ENCODE measurements around the gene SAP30BP.

Gene SAP30BP

DNA sequence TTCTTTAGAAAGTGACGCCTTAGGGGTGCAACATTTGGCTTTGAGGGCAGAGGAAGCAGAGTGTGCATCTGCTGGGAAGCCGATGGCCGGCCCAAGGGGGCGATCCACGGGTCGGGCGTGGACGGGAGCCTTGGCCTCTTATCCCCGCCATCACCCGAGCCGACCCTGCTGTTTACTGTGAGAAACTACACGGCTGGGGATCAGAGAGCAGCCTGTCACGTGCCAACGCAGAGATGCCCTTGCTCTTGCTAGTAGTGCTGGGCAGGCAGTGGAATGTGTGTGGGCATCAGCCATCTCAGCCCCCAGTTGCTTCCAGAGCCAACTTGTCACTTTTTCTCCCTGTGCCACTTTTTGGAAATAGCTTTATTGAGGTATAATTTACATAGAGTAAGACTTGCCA is 27.4 kb downstream of the SAP30BP start:
- Histone ChIP-seq H3K27me3 (ENCODE audit: low read length) (no peaks in the 10 kb centered on the region), H3F3A (ENCODE audit: insufficient read depth) (peaks cover 4% of the 10 kb centered on the region; the same call in 1 of the 2 replicates), H3K9ac (ENCODE audit: low read length) (no peak overlapping the region), H3K36me3 (ENCODE audit: low read length) (no peaks in the 10 kb centered on the region), H2AFZ (ENCODE audit: low read depth, low read length, severe bottlenecking) (no peak overlapping the region), H3K9me3 (ENCODE audit: insufficient read depth, low read length) (no peaks in the 10 kb centered on the region), H3K79me2 (ENCODE audit: insufficient read depth, low read length) (peaks cover 10% of the 10 kb centered on the region), H4K20me1 (ENCODE audit: low read depth, low read length) (no peaks in the 10 kb centered on the region), H3K27ac (ENCODE audit: low read depth, low read length) (no peak overlapping the region), H3K9me2 (replicated peaks; ENCODE audit: insufficient read depth, low read length) (no peaks in the 10 kb centered on the region), H3K4me2 (ENCODE audit: low read depth, low read length, poor library complexity, severe bottlenecking) (no peak overlapping the region), H3K4me3 (ENCODE audit: insufficient read depth, low read length, poor library complexity, severe bottlenecking) (no peak overlapping the region)
- TF ChIP-seq, protein P1, sequence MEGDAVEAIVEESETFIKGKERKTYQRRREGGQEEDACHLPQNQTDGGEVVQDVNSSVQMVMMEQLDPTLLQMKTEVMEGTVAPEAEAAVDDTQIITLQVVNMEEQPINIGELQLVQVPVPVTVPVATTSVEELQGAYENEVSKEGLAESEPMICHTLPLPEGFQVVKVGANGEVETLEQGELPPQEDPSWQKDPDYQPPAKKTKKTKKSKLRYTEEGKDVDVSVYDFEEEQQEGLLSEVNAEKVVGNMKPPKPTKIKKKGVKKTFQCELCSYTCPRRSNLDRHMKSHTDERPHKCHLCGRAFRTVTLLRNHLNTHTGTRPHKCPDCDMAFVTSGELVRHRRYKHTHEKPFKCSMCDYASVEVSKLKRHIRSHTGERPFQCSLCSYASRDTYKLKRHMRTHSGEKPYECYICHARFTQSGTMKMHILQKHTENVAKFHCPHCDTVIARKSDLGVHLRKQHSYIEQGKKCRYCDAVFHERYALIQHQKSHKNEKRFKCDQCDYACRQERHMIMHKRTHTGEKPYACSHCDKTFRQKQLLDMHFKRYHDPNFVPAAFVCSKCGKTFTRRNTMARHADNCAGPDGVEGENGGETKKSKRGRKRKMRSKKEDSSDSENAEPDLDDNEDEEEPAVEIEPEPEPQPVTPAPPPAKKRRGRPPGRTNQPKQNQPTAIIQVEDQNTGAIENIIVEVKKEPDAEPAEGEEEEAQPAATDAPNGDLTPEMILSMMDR (IDR thresholded peaks at IDR 0.05; ENCODE audit: insufficient read depth, low read length, poor library complexity, severe bottlenecking), result no peak
- no peak for TF ChIP-seq EZH2phosphoT487 (conservative IDR thresholded peaks at IDR 0.05; ENCODE audit: low read length)

DNA sequence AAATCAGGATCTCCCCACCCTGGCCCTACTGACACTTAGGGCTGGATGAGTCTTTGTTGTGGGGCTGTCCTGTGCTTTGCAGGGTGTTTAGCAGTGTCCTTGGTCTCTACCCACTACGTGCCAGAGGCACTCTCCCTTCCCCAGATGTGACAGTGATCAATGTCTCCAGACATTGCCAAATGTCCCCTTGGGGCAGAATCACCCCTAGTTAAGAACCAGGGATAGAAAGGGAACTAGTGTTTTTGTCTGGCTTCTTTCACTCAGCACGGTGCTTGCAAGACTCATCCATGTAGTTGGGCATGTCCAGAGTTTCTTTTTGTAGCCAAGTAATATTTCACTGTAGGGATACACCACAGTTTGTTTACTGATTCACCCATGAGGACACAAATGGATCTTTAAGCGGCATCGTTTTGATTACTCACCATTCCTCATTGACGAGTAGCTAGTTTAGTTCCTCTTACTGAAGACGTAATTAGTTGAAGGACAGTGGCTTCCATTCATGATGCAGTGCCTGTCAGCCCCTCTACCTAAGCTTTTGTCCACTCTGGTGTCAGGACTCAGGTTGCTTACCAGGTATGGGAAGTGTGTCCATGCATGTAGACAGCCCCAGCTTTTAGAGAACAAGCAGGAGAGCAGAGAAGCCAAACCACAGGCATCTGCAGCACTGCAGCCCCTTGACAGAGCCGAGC is 28.1 kb downstream of the SAP30BP start:
- 0 out of 2 replicates have a peak, but pooled peaks cover 4% of the 10 kb centered on the region for H3K36me3 ChIP-seq (ENCODE audit: low read length)
- H3K27me3 ChIP-seq (ENCODE audit: low read length), result no peaks in the 10 kb centered on the region
- no peaks in the 10 kb centered on the region for H4K20me1 ChIP-seq (ENCODE audit: low read depth, low read length)
- no peak overlapping the region for H3K4me3 ChIP-seq (ENCODE audit: insufficient read depth, low read length, poor library complexity, severe bottlenecking)
- H3K27ac ChIP-seq (ENCODE audit: low read depth, low read length), result no peak overlapping the region
- H2AFZ ChIP-seq (ENCODE audit: low read depth, low read length, severe bottlenecking), result no peak overlapping the region
- no peaks in the 10 kb centered on the region for H3K9me3 ChIP-seq (ENCODE audit: insufficient read depth, low read length)
- H3K9ac ChIP-seq (ENCODE audit: low read length), result no peak overlapping the region
- H3K9me2 ChIP-seq (replicated peaks; ENCODE audit: insufficient read depth, low read length), result no peaks in the 10 kb centered on the region
- H3F3A ChIP-seq (ENCODE audit: insufficient read depth), result no peaks in the 10 kb centered on the region
- H3K4me2 ChIP-seq (ENCODE audit: low read depth, low read length, poor library complexity, severe bottlenecking), result no peak overlapping the region
- TF ChIP-seq EZH2phosphoT487 (conservative IDR thresholded peaks at IDR 0.05; ENCODE audit: low read length), result no peak
- TF ChIP-seq, protein P1 (IDR thresholded peaks at IDR 0.05; ENCODE audit: insufficient read depth, low read length, poor library complexity, severe bottlenecking), result no peak
- H3K79me2 ChIP-seq (ENCODE audit: insufficient read depth, low read length), result peaks cover 7% of the 10 kb centered on the region

DNA sequence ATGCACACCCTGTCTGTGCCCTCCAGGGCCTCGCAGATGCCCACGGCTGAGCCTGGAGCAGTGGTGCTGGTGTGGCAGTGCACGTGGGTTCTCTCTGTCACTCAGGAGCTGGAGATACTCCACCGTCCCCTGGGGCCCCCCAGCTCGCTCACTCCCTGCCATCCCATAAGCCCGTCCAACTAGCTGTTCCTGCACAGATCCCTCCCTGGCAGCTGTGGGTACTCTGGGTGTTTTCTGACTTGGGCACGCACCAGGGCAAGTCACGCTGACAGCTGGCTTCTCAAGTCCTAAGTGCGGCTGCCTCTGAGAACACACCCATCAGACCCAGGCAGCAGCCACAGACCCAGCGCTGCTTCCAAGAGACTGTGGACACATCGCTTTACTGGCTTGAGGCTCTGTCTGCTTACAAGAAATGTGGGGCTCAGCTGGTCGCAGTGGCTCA is 28.7 kb downstream of the SAP30BP start:
- Histone ChIP-seq H3K27me3 (ENCODE audit: low read length) (no peaks in the 10 kb centered on the region), H2AFZ (ENCODE audit: low read depth, low read length, severe bottlenecking) (no peak overlapping the region), H3K4me3 (ENCODE audit: insufficient read depth, low read length, poor library complexity, severe bottlenecking) (no peak overlapping the region), H3K4me2 (ENCODE audit: low read depth, low read length, poor library complexity, severe bottlenecking) (no peak overlapping the region), H3K9ac (ENCODE audit: low read length) (no peak overlapping the region), H3K27ac (ENCODE audit: low read depth, low read length) (no peak overlapping the region), H4K20me1 (ENCODE audit: low read depth, low read length) (no peaks in the 10 kb centered on the region), H3F3A (ENCODE audit: insufficient read depth) (no peaks in the 10 kb centered on the region), H3K79me2 (ENCODE audit: insufficient read depth, low read length) (peaks cover 2% of the 10 kb centered on the region), H3K9me2 (replicated peaks; ENCODE audit: insufficient read depth, low read length) (no peaks in the 10 kb centered on the region), H3K9me3 (ENCODE audit: insufficient read depth, low read length) (no peaks in the 10 kb centered on the region), H3K36me3 (ENCODE audit: low read length) (0 out of 2 replicates have a peak, but pooled peaks cover 5% of the 10 kb centered on the region)
- no peak for TF ChIP-seq EZH2phosphoT487 (conservative IDR thresholded peaks at IDR 0.05; ENCODE audit: low read length)
- TF ChIP-seq, protein P1 (IDR thresholded peaks at IDR 0.05; ENCODE audit: insufficient read depth, low read length, poor library complexity, severe bottlenecking), result no peak

Measured in SU-DHL-6 (cell line).